ENCODE data around the gene KCNG2.

Gene KCNG2

DNA sequence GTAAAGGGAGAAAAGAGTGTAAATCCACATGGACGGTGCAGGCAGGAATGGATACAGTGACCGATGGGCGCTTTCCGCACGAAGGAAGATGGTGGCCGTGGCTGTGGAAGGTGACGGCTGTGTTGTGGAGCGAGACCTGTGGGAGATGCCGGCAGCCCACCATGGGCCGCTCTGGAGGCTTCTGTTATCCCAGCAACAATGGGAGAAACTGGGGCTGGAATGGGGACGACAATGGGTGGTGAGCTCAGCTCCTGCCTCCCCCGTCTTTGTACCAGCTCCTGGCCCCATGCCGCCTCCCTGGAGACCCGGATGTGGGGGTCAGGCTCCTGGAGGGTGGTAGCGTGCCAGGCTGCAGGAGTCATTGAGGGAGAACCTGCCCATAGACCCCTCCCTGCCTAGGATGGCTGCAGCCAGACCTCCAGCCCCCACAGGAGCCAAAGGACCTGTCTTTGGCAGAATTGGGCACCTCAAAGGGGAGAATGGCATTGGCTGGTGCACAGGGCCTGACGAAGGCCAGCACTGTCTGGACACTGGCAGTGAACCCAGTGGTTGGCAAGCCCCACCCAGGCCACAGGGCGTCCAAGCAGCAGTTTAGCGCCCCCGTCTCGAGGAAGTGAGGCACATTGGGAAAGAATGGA is 81.1 kb downstream of the KCNG2 start:
- TF ChIP-seq, protein P1, sequence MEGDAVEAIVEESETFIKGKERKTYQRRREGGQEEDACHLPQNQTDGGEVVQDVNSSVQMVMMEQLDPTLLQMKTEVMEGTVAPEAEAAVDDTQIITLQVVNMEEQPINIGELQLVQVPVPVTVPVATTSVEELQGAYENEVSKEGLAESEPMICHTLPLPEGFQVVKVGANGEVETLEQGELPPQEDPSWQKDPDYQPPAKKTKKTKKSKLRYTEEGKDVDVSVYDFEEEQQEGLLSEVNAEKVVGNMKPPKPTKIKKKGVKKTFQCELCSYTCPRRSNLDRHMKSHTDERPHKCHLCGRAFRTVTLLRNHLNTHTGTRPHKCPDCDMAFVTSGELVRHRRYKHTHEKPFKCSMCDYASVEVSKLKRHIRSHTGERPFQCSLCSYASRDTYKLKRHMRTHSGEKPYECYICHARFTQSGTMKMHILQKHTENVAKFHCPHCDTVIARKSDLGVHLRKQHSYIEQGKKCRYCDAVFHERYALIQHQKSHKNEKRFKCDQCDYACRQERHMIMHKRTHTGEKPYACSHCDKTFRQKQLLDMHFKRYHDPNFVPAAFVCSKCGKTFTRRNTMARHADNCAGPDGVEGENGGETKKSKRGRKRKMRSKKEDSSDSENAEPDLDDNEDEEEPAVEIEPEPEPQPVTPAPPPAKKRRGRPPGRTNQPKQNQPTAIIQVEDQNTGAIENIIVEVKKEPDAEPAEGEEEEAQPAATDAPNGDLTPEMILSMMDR (conservative IDR thresholded peaks at IDR 0.05) = no peak
- TF ChIP-seq ZFX (IDR thresholded peaks at IDR 0.05) = no peak

DNA sequence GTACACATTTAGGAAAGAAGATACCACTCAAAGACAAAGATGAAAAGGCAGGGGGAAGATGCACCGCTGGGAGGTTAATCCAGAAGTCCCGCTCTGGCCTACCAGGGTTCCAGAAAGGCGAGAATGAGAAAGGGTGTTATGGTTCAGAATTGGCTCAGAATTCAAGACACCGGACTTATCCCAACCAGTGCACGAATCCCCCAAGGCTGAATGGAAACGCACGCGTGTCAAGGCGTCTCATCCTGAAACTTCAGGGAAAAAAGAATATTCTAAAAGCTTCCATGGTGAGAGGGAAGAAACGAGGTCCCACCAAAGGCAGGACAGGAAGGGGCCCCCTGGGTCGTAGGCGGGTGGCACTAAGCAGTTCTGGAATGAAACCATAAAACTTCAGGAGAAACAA is 81.8 kb downstream of the KCNG2 start:
- TF ChIP-seq, protein P1 (conservative IDR thresholded peaks at IDR 0.05) = no peak
- no peak for TF ChIP-seq ZFX (IDR thresholded peaks at IDR 0.05)
- no peak overlapping the region for H3K27ac ChIP-seq

More for the DNA sequence above, 81.1 kb downstream of the KCNG2 start:
- no peak overlapping the region for H3K27ac ChIP-seq

DNA sequence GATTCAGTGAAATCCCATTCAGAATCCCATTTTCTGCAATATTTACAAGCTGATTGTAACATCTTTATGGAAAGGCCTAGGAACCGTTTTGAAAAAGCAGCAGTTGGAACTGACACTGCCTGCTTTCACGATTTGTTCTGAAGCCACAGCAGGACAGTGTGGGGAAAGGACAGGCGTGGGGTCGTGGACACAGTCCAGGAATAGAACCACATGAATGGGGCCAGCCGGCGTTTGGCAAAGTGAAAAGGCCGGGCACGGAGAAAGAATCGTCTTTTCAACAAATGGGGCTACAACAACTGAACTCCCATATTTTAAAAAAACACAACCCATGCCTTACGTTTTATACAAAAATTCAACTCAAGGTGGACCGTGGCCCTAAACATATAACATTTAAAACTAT is 84.0 kb downstream of the KCNG2 start:
- TF ChIP-seq ZFX (IDR thresholded peaks at IDR 0.05) = no peak
- TF ChIP-seq, protein P1 (conservative IDR thresholded peaks at IDR 0.05) = no peak
- H3K27ac ChIP-seq = no peak overlapping the region

DNA sequence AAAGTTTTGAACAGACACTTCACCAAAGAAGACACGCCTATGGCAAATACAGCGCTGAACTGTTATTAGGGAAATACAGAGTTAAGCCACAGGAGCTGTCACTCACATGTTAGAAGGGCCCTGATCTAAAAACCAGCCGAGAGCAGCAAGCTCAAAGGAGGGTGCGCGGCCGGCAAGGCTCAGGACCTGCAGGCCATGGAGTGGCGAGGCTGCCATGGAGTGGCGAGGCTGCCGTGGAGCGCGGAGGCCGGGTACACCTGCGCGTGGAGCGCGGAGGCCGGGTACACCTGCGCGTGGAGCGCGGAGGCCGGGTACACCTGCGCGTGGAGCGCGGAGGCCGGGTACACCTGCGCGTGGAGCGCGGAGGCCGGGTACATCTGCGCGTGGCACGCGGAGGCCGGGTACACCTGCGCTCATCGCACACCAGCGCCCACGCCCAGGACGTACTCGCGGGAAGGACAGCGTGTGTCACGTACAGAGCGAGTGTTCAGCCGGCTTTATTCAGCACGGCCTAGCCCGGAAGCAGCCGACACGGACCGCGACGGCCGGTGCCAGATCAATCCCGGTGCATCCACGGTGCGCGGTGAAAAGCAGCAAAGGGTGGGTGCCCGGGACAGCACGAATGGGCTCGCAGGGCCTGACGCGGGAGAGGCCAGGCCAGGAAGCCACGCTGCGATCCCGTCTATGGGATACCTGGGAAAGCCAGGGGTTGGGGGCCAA is 84.9 kb downstream of the KCNG2 start:
- H3K27ac ChIP-seq = no peak overlapping the region
- TF ChIP-seq, protein P1 (conservative IDR thresholded peaks at IDR 0.05) = no peak
- no peak for TF ChIP-seq ZFX (IDR thresholded peaks at IDR 0.05)

DNA sequence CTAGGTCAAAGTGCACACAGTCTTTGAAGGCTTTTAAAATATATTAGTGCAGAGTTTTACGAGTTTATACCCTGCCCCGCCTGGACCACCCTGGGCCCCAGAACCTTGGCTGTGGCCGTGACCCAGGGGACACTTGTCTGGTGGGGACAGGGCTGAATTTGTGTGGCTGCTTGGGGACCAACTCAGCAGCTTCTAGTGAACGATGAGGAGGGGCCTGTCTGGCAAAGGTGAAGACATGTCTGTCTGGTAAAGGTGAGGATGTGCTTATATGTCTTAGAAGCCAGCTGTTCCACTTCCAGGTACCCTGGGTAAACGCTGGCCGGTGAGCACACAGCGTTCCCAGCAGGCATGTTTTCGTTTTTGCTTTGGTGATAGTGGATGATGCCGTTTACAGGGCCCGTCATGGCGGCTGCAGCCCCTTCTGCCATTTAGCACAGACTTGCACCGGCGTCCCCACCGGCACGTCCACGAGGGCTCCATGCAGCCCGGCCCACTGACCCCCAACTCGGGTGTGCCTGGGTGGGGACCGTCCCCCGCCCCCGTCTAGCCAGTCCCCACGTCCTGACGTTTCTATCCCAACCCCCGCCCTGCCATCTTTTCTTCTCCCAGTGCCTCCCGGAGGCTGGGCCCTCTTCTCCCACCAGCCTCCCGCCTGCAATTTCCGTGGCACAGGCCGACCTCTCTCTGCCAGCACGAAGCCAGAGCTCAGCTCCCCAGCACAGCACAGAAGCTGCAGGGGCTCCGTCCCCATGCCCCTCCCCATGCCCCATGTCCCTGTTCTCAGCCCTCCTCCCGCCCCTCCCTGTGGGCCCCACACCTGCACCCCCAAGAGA is 85.9 kb downstream of the KCNG2 start:
- TF ChIP-seq, protein P1 (conservative IDR thresholded peaks at IDR 0.05) = no peak
- no peak for TF ChIP-seq ZFX (IDR thresholded peaks at IDR 0.05)
- H3K27ac ChIP-seq = no peak overlapping the region

DNA sequence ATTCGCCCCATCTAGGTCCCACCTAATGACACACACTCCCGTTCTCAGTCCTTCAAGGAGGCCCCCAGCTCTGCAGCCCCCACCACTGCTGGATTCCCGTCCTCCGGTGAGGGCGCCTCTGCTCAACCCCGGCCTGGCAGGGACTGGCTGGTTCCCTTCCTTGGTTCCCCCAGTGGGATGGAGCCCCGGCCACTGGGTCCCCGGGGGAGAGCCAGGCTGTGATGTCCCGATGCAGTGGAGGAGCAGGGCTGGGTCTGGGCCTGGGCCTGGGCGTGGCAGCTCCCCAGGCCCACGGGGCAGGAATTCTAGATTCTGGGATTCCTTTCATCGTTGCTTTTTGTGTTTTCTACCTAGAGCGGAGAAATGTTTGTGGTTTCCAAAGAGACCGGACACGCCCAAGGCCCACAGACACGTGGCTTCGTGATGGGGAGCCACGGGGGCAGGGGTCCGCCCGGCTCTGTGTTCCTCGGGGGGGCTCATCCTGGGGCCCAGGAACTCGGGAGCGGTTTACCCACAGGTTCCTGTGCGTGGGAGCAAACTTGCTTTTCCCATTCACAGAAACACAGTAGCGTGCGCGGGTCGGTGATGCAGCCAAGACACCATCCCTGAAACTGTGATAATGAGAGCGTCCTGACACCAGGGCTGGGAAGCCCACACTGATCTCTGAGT is 86.7 kb downstream of the KCNG2 start:
- H3K27ac ChIP-seq = no peak overlapping the region
- TF ChIP-seq ZFX (IDR thresholded peaks at IDR 0.05) = no peak
- TF ChIP-seq, protein P1 (conservative IDR thresholded peaks at IDR 0.05) = no peak
